NCI-H146 (cell line): ENCODE data around the gene CCDC106.

Source experiments
- DNase-seq: peaks from one replicate; lab custom pipeline; 2025; lab: John Stamatoyannopoulos, UW

The CCDC106 gene

GRCh38 chr19:55696301-55697068 is 48.5 kb downstream of the CCDC106 start:
- no peak for DNase-seq

- no peak for DNase-seq
Measured at GRCh38 chr19:55697069-55697440, 49.0 kb downstream of the CCDC106 start.

GRCh38 chr19:55697698-55698097 is 49.7 kb downstream of the CCDC106 start:
- DNase-seq, result no peak

DNA sequence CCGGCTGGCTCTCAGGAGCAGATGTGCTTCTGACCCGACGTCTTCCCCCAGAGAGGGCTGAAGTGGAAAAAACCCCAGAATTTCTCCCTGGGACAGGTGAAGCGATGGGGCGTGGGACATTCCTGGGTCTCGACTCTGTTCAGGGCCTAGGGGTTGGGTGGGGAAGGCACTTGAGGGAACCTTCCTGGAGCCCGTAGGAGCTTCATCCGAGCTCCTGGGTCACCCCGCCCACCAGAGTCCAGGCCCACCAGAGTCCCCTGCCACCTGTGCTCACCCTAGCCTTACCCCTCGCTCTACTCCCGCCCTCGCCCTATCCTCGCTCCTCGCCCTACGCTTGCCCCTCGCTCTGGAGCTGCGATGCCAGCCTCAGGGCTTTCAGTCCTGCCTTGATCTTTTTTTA is 50.2 kb downstream of the CCDC106 start:
- no peak for DNase-seq

- DNase-seq, result no peak
Measured at GRCh38 chr19:55699221-55699620, 51.2 kb downstream of the CCDC106 start.

- no peak for DNase-seq
Measured at GRCh38 chr19:55700813-55701212, 52.8 kb downstream of the CCDC106 start.

- DNase-seq, result no peak
Measured at GRCh38 chr19:55702131-55702627, 54.2 kb downstream of the CCDC106 start.
